H1 (cell line): ENCODE data around the gene CCL22.
"Not testable (repeated sequence)": the region's sequence is repeated elsewhere in the genome, so short reads cannot be mapped to it uniquely, and the experiment has no call there.

Source experiments
- CREB1 ChIP-seq: IDR thresholded peaks from 2 replicates; pipeline ENCODE4 v1.6.1; 2012; ENCODE audit warnings: inconsistent platforms
- FOSL1 ChIP-seq: IDR thresholded peaks from 2 replicates; pipeline ENCODE4 v1.6.1; 2011; ENCODE audit warnings: mild to moderate bottlenecking, low read depth, low read length, moderate library complexity; ENCODE audit not compliant: insufficient read depth
- GTF2F1 ChIP-seq: IDR thresholded peaks from 2 replicates; pipeline ENCODE4 v1.6.1; 2012; ENCODE audit warnings: low read depth, low read length, improper control_type of control experiment, borderline replicate concordance
- HDAC2 ChIP-seq, 2 experiments: fragments of 300-600 bp in 1 of 2; sonication (generic) in 1 of 2; IDR thresholded peaks; 2 replicates each; pipeline ENCODE4 v1.6.1; 2011 to 2012; ENCODE audit warnings: low read depth in 2 of 2, low read length in 2 of 2, mild to moderate bottlenecking in 2 of 2, moderate library complexity in 2 of 2, borderline replicate concordance in 1 of 2, inconsistent platforms in 1 of 2
- POLR2A ChIP-seq, 2 experiments: IDR thresholded peaks; 1 replicate in 1 of 2; 2 replicates in 1 of 2; pipeline ENCODE4 v1.6.1; 2011; ENCODE audit warnings: low read depth in 2 of 2, low read length in 2 of 2, mild to moderate bottlenecking in 2 of 2; ENCODE audit errors: control extremely low read depth in 1 of 2
- POLR2AphosphoS5 ChIP-seq: IDR thresholded peaks from 2 replicates; pipeline ENCODE4 v1.6.1; 2011; ENCODE audit warnings: low read depth, low read length
- RAD21 ChIP-seq, 2 experiments: IDR thresholded peaks in 1 of 2; conservative IDR thresholded peaks in 1 of 2; 2 replicates each; pipeline ENCODE4 v1.6.1; 2011; ENCODE audit warnings: low read depth in 2 of 2, low read length in 2 of 2, improper control_type of control experiment in 1 of 2, inconsistent platforms in 1 of 2, mild to moderate bottlenecking in 1 of 2, moderate library complexity in 1 of 2
- SP1 ChIP-seq: IDR thresholded peaks from 2 replicates; pipeline ENCODE4 v1.6.1; 2011; ENCODE audit warnings: low read depth, low read length
- TEAD4 ChIP-seq: IDR thresholded peaks from 2 replicates; pipeline ENCODE4 v1.6.1; 2012; ENCODE audit warnings: low read depth, low read length, inconsistent platforms, mixed read lengths
- YY1 ChIP-seq: IDR thresholded peaks from 2 replicates; pipeline ENCODE4 v1.6.1; 2011; ENCODE audit warnings: low read depth, mild to moderate bottlenecking, low read length
- TF ChIP-seq, protein P1 (sequence below), 3 experiments: IDR thresholded peaks; 1 replicate in 2 of 3; 2 replicates in 1 of 3; pipeline versions ENCODE4 v1.5.1 to v1.6.1; 2011; ENCODE audit warnings: low read length in 3 of 3, mild to moderate bottlenecking in 3 of 3, inconsistent platforms in 2 of 3, low read depth in 1 of 3, moderate library complexity in 1 of 3; ENCODE audit not compliant: insufficient read depth in 1 of 3; ENCODE audit errors: control extremely low read depth in 1 of 3

GRCh38 chr16:57397493-57397892, 38.9 kb downstream of the CCL22 start:
- TF ChIP-seq, protein P1, sequence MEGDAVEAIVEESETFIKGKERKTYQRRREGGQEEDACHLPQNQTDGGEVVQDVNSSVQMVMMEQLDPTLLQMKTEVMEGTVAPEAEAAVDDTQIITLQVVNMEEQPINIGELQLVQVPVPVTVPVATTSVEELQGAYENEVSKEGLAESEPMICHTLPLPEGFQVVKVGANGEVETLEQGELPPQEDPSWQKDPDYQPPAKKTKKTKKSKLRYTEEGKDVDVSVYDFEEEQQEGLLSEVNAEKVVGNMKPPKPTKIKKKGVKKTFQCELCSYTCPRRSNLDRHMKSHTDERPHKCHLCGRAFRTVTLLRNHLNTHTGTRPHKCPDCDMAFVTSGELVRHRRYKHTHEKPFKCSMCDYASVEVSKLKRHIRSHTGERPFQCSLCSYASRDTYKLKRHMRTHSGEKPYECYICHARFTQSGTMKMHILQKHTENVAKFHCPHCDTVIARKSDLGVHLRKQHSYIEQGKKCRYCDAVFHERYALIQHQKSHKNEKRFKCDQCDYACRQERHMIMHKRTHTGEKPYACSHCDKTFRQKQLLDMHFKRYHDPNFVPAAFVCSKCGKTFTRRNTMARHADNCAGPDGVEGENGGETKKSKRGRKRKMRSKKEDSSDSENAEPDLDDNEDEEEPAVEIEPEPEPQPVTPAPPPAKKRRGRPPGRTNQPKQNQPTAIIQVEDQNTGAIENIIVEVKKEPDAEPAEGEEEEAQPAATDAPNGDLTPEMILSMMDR (IDR thresholded peaks at IDR 0.05; ENCODE audit: control extremely low read depth in 1 of 3, insufficient read depth in 1 of 3, low read depth in 1 of 3, low read length in 3 of 3), result not testable (repeated sequence)
- not testable (repeated sequence) for TF ChIP-seq SP1; POLR2A (IDR thresholded peaks at IDR 0.05; ENCODE audit: control extremely low read depth in 1 of 2, low read depth in 2 of 2, low read length in 2 of 2); GTF2F1; HDAC2 (IDR thresholded peaks at IDR 0.05; ENCODE audit: borderline replicate concordance in 1 of 2, low read depth in 2 of 2, low read length in 2 of 2); FOSL1; RAD21 (IDR thresholded peaks at IDR 0.05 in 1 of 2, conservative IDR thresholded peaks at IDR 0.05 in 1 of 2; ENCODE audit: low read depth in 2 of 2, low read length in 2 of 2); YY1; CREB1; TEAD4; POLR2AphosphoS5
